Measurements from ENCODE around the gene ZNF71.

ZNF71 gene

DNA sequence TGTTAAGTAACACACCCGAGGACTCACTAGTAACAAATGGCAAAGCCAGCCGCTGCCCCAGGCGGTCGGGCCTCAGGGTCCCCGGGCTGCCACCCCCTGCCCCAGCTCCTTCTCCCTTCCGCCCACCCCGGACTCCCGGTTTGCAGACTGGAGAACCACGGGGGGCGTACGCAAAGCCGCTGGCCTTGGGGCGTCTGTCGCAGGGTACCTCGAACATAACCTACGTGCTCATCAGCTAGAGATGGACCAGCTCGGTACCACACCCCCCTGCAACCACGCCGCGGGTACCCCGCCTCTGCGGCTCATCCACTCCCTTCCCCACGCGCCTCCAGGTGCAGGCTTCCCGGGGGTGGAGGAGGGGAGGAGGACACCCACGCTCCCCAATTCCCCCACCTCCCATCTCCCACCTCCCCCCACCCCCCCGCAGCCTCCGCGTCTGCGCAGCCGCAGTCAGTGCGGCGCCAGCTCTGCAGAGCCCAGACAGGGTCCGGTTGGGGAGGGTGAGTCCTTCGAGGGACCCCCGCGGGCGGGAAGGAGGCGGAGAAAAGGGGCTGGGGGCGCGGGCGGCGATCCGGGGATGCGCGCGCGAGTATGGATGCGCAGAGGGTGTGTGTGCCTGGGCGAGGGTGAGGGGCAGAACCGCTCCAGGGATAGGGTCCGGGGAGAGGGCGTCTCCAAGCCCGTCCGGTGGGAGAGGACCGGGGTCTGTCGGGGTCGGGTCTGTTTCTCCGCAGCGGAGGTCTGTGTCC lies 47.8 kb downstream of the ZNF71 start, which contains the start of gene SMIM17:
Gene SMIM17, plus strand, starts transcription at position 449 of the 749 bp plus-strand sequence. CDS start 2,509 bp downstream, outside the sequence.
- DNase-seq (ENCODE audit: low read depth): no peak
- TF ChIP-seq, protein P1, sequence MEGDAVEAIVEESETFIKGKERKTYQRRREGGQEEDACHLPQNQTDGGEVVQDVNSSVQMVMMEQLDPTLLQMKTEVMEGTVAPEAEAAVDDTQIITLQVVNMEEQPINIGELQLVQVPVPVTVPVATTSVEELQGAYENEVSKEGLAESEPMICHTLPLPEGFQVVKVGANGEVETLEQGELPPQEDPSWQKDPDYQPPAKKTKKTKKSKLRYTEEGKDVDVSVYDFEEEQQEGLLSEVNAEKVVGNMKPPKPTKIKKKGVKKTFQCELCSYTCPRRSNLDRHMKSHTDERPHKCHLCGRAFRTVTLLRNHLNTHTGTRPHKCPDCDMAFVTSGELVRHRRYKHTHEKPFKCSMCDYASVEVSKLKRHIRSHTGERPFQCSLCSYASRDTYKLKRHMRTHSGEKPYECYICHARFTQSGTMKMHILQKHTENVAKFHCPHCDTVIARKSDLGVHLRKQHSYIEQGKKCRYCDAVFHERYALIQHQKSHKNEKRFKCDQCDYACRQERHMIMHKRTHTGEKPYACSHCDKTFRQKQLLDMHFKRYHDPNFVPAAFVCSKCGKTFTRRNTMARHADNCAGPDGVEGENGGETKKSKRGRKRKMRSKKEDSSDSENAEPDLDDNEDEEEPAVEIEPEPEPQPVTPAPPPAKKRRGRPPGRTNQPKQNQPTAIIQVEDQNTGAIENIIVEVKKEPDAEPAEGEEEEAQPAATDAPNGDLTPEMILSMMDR (conservative IDR thresholded peaks at IDR 0.05; ENCODE audit: low read depth, low read length): no peak
- no peak within 1 kb of the TSS for H3K4me3 ChIP-seq (ENCODE audit: low read length)

DNA sequence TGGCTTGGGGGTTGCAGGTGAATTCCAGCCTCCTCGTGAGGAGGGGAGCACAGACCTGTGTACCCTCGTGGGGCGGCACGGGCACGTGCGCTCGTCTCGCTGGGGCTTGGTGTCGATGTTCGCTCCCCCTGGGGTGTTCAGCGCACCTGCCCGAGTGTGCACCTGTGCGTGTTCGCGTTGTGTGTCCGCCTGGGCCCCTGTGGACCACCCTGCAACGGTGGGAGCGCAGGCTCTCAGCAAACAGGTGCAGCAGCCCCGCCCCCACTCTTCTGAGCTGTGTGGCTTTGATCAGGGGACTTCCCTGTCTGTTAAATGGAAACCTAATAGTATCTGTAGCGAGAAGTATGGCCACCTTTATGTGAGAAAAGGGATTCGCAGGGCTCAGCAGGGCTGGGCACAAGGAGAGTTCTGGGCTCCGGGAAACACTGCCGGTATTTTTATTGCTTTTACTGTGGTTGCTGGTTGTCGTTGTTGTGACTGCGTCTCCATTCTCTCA lies 48.4 kb downstream of the ZNF71 start:
- H3K4me3 ChIP-seq (ENCODE audit: low read length): no peak overlapping the region
- TF ChIP-seq, protein P1 (conservative IDR thresholded peaks at IDR 0.05; ENCODE audit: low read depth, low read length): no peak
- DNase-seq (ENCODE audit: low read depth): no peak

DNA sequence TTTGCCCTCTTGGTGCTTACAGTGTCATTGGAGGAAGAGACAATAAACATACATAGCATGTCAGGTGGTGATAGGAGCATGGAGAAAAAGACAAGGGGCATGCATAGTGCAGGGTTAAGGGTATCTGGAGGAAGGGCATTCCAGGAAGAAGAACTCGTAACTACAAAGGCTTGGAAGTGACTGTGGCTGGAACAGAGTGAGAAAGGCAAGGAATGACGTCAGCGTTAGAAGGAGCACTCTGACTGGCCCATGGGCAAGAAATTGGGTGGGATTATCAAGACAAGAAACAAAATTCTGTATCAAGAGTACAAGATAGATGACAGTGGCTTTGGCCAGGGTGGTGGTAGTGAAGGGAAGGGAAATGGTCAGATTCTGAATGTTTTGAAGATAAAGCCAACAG lies 59.0 kb downstream of the ZNF71 start:
- no peak overlapping the region for H3K4me3 ChIP-seq (ENCODE audit: low read length)
- TF ChIP-seq, protein P1 (conservative IDR thresholded peaks at IDR 0.05; ENCODE audit: low read depth, low read length): no peak
- DNase-seq (ENCODE audit: low read depth): no peak

DNA sequence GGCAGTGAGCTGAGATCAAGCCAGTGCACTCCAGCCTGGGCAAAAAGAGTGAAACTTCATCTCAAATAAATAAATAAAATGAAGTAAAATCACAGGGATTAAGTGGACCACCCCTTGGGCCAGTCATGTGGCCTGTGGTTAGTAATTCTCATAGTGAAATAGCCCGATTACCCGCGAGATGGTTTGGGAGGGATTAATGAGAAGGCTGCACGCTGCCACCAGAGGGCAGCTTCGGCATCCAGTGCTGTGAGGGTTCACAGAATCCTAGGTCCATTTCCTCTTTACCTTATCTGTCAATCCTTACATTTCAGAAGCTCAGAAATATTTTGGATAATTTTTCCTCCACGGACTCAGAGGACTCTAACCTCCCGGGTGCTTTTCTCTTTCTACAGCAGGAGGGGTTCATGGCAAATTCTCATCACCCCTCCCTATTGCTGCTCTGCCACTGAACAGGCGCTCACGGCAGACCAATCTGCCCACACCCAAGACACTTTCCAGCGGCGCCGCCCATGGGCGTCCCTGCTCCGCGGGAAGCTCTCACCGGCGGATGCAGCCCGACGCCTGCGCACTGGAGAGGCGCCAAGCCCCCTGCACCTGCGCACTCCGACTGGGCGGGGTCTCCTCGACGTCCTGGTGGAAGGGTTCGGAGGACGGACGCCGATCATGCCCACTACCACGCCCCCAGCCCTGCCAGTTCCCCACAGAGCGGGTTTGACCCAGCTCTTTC lies 65.4 kb downstream of the ZNF71 start:
- TF ChIP-seq, protein P1 (conservative IDR thresholded peaks at IDR 0.05; ENCODE audit: low read depth, low read length): peak; percentile 20
- DNase-seq (ENCODE audit: low read depth): no peak
- no peak overlapping the region for H3K4me3 ChIP-seq (ENCODE audit: low read length)

DNA sequence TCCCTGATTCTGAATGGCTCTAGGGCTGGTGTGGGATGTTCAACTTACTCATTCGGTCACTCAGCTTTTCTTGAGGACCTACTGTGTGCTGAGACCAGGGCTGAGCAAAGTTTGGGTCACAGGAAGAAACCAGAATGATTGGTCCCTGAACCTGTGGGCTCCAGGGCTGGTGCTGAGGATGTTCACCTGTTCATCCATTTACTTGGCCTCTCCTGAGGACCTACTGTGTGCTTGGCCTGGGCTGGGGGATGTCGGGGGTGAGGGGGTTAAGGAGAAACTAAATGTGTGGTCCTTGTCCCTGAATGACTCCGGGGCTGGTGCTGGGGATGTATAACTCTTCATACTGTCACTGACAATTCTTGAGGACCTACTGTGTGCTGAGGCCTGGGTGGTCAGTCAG lies 66.1 kb downstream of the ZNF71 start:
- TF ChIP-seq, protein P1 (conservative IDR thresholded peaks at IDR 0.05; ENCODE audit: low read depth, low read length): no peak
- no peak for DNase-seq (ENCODE audit: low read depth)
- H3K4me3 ChIP-seq (ENCODE audit: low read length): no peak overlapping the region

DNA sequence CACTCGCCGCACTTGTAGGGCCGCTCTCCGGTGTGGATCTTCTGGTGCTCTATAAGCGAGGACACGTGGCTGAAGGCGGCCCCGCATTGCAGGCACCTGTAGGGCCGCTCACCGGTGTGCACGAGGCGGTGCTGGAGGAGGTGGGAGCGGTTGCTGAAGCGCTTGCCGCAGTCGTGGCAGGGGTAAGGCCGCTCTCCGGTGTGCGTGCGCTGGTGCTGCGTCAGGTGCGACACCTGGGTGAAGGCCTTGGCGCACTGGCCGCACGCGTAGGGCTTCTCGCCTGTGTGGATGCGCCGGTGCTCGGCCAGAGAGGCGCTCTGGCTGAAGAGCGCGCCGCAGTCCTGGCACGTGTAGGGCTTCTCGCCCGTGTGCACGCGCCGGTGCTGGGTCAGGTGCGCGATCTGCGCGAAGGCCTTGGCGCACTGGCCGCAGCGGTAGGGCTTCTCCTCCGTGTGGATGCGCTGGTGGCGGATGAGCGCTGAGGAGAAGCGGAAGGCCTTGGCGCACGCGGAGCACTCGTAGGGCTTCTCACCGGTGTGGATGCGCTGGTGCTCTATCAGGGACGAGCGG lies 68.9 kb downstream of the ZNF71 start:
- TF ChIP-seq, protein P1 (conservative IDR thresholded peaks at IDR 0.05; ENCODE audit: low read depth, low read length): no peak
- DNase-seq (ENCODE audit: low read depth): no peak
- no peak overlapping the region for H3K4me3 ChIP-seq (ENCODE audit: low read length)
